NCI-H1092 treated with DMSO at 0.1 percent for 48 hours (cell line): ENCODE measurements around the gene SMPD3.

Source experiments
- DNase-seq: peaks from one replicate; lab custom pipeline; 2025; lab: John Stamatoyannopoulos, UW

SMPD3 gene

DNA sequence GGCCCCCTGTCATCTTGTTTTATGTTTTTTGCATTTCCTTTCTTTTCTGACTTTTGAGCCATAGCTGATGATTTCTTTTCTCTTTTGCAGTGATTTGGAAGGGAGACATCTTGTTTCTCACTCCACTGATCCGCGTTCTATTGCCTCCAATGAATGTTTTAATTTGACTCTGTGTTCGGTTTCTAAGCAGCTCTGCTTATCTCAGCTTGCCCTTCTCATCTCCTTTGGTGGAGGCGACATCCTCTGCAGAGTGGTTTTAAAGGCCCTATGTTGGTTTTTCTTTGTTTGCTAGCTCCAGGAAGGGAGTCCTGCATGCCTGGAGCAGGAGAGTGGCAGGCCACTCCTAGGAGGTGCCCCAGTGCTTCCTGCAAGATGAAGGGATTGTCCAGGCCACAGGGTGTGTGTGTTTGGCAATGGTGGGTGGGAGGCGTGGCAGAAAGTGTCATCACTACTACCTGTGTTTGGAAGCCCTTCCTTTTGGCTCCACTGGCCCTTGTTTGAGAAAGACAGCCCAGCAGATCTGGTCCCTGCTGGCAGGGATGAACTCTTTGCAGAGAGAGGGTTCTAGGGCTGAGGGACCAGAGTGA lies 13.6 kb downstream of the SMPD3 start:
- DNase-seq = no peak

- DNase-seq = no peak
Measured at GRCh38 chr16:68433316-68433715, 15.0 kb downstream of the SMPD3 start.

GRCh38 chr16:68432701-68433100 lies 15.6 kb downstream of the SMPD3 start:
- DNase-seq = no peak

- DNase-seq = no peak
Measured at GRCh38 chr16:68429076-68429854, 19.0 kb downstream of the SMPD3 start.

DNA sequence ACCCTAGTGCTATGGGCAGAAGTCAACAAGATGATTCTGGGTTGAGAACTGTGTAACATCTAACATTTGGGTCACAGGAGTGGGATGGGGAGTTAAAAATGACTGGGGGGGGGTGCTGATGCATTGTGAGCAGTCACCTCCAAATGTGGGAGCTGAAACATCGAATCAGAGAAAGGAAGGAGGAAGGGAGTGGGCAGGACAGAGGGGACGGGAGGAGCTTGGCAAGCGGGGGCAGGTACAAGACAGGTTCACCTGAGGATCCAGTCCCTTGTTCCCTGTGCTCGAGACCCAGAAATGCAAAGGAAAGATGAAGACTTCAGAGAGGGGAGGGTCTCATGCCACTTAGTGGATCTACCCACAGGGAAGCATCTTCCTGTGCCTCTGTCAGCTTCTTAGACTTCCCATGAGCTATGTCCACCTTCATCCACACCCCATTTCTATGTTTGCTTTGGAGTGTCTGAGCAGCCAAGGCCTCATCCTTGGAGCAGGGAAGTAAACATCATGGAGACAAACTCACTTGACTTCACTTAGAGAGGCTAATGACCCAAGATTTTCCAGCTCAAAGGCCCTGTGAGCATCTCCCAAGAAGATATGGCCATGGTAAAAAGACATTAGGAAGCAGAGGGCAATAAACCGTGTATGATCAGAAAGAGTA lies 20.5 kb downstream of the SMPD3 start:
- DNase-seq = no peak

GRCh38 chr16:68426347-68426652 lies 22.0 kb downstream of the SMPD3 start:
- no peak for DNase-seq

DNA sequence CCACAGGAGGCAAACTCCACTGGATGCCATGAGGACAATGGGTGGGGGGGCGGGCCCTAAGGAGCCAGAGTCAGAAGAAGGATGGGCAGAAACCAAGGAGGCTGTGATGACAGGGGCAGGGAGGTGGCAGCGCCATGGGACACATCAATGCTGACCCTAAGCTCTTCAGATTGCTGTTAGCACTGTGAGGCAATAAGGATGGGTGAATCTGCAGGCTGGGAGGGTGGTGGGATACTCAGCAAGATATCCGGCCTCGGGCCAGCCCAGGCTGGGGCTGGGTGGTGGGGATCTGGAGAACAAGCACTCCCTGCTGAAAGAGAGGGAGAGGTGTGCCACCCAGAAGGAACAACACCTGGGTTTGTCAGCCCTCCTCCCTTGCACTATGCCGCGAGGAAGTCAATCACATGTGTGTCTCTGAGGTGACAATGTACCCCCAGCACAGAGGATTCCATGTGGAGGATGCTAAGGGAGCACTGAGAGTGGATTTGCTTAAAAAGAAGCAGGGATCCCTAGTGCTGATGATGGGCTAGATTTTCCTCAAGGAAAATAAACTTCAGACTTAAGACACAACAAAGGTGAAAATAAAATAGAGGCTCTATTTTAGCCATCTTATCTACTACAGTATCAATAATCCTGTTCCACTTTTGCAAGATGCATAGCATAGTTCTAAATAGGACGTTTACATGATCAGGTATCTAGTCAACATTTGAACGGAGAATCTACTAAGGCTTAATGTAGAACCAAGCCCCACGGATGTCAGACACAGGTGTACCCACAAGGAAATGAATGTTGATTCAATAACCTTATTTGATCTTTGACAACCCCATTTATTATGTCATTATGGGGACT lies 22.6 kb downstream of the SMPD3 start:
- DNase-seq = no peak

DNA sequence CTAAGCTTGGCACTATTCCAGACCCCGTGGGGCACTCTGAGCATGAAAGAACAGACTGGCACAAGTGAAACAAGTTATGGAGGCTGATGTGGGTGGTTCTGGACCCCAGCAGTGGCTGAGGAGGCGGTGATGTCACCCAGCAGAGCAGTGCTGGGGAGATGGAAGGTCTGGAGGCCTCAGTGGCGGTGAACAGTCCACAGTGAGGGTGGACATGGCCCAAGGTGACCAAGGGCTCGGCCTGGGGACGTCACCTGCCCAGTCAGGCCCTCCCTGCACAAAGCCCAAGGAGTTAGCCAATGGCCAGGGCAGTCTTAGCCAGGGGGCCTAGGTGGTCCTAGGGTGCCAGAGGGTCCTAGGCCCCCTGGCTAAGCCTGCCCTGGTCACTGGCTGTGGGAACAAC lies 24.5 kb downstream of the SMPD3 start:
- no peak for DNase-seq

DNA sequence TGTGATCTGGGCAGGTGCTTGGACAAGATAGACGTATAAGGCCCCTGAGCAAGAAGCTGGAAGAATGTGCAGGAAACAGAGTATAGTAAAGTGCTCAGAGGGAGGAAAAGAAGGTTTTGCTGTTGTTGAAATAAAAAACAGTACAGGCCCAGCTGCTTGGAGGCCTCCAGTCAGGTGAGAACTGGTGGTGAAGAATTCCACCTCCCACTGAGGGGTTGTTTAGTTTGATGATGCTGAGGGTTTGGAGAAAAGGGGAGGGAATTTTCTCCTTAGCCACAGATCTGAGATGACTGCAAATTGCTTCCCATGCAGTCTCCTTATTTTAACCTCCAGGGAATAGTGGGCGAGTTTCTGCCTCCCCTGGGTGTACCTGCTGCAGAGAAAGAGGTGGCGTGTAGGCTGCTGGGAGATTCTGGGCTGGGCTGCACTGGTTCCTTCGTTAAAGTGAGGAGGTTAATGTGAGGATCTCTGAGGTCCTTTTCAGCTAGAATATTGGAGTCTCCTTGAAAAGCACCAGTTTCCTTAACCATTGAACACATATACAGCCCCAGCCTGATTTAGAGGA lies 25.8 kb downstream of the SMPD3 start:
- DNase-seq = no peak

GRCh38 chr16:68421076-68421475 lies 27.2 kb downstream of the SMPD3 start:
- DNase-seq = no peak

GRCh38 chr16:68420366-68420942 lies 27.9 kb downstream of the SMPD3 start:
- DNase-seq = peak; percentile 41

DNA sequence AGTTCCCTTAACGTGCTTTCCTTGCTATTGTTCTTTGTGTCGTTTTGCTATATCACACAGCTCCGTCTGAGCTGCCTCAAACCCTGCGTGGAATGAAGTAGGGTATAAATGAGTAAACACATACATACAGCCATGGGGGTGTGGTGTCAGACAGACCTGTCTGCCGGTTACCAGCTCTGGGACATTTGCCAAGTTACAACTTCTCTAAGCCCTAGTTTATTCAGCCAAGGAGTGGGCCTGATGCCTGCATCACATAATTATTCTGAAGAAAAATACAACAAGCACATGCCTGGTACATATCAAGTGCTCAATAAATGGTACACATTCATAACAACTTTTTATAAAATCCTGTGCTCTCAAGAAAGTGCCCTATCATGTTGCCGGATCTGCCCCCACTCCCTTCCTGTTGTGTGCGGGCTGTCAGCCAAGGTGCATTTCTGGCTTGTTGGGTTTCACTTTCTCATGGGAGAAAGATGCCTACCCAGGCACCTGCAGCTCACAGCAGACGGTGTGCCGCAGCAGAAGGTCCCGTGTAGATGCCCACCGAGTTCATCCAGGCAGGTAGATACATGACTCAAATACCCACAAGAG lies 30.5 kb downstream of the SMPD3 start:
- peak; percentile 82 for DNase-seq

DNA sequence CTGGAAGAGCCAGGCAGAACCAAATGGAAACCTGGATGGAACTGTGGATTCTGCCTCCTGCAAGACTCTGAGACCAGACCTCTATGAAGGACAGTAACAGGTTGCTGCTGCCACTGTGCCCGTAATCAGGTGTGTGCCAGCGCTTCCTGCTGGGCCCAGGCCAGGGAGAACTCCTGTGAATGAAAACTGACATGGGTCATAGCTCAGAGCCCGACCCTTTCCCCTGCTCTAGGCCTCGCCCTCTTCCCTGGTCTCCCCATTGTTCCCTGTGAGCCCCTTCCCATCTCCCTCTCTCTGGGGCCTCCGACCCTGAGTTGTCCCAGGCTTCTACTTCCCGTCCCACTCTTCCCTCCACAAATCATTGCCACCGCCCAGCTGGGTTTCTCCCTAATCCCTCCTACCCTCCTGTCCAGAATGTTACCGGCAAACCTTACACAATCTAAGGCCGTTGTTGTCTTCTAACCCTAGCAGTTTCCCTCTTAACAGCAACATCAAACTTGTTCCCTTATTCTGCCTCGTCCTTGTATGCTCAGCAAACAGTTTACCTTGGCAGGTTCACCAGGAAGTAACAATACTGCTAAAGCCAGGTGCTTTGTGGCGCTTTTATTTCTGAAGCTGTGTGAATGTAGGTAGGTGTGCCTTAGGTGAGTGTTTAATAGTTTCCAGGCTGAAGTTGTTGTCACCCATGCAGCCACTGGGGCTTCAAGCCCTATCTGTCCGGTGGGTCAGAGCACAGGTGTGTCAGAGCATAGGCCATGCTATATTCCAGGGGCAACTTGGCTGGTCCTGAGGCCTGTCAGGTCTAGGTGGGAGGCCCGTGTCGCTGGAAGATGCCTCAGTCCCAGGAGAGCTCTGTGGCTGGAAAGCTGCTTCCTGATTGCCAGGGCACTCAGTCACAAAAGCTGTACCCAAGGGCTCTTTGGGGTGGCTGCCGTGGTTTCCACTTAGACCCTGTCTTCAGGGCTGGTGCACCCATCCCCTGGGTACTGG lies 32.0 kb downstream of the SMPD3 start:
- DNase-seq = peak; percentile 54

- DNase-seq = no peak
Measured at GRCh38 chr16:68414581-68414980, 33.7 kb downstream of the SMPD3 start.

- no peak for DNase-seq
Measured at GRCh38 chr16:68412061-68412460, 36.2 kb downstream of the SMPD3 start.

DNA sequence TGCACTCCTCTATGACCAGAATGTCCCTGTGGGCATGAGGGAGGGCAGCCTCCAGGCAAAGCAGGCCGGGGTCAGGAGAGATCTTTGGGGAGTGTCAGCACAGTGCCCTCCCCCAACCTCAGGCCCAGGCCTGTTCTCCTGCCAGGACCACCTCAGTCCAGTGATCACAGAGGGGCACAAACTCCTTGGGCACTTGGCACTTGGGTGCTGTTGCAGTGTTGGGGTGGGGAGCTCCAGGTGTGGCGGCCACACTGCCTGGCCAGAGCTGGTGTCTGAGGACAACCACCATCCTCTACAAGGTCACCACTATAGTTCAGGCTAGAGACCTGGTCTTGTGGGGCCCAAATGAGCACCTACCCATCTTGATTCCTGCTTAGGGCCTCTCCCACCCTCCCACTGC lies 37.2 kb downstream of the SMPD3 start:
- DNase-seq = no peak

DNA sequence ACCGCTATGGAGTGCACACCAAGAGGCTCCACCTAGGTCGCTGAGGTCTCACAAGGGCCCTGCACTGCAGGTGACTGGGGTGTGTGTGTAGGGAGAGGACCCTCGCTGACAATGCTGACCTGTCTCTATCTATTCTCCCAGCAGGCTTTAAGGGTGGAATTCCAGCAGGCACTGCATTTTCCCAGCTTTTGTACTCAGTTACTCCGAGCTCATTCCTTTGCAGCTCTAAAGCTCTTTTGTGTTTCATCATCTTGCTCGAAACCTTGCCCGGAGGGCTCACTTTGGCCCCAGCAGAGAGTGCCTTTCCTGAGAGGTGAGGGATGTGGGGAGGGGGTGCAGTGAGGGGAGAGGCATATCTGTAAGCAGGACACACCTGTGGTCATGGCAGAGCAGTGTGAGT lies 39.3 kb downstream of the SMPD3 start:
- DNase-seq = no peak

DNA sequence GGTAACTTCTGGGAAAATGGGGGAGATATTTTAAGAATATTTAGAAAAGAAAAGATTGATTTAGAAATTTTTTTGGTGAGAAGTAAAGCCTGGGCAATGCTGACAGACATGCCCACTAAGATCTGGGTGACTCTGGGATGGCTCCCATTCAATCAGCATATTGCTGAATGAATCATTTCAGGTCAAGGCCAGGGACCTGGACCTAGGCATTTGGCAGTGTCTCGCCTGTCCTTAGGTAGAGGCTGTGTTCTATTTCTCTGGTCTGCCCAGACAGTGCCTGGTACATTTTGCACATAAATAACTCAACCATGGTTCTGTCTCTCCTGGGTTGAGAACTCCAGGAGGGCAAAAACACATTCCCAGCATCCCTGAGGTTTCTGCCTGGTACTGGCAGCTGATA lies 39.9 kb downstream of the SMPD3 start:
- DNase-seq = no peak

DNA sequence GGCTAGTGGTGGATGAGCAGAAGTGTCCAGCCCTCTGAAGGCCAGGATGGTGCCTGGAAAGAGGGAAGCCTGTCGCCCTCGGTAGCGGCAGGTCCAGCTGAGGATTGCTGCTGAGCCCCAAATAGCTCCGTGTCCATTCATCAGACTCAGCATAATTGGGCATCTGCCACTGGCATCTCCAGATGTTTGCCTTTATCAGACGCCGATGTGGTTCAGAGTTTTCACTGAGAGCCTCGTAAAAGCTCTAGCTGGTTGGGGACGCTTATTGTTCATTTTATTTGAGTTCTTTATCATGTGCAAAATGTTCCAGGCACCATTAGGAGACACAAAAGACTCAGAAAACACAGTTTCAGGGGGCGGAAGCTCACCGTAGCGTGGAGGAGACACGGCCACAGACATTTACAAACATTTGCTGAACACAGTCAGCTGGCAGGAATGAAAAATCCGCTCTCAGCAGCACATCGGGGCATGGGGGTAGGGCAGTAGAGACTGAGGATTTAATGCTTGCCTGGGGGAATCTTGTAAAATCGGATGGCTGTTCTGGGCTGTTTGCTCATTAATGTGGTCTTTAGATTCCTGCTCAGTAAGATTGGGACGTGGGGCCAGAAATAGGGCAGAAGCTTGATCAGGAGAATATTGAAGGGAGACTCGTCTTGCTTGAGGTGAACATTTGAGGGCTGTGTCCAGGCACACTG lies 41.7 kb downstream of the SMPD3 start:
- DNase-seq = peak; percentile 79
